ENCODE data around the gene ATRX.

DNA sequence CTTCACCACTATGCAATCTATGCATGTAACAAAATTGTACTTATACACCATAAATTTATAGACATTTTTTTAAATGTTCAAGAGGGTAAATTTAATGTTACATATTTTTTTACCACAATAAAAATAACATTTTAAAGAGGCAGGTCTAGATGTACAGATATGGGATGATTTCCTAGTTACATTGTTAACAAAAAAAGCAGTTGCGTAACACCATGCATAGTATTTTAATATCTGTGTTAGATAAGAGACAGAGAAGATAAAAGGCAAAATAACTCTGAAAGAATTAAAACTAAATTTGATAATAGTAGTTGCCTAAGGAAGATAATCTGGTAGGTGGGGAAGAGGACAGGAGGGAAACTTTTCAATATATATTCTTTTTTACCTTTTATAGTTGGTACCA, 9.1 kb upstream of the ATRX start:
- TF ChIP-seq, protein P1, sequence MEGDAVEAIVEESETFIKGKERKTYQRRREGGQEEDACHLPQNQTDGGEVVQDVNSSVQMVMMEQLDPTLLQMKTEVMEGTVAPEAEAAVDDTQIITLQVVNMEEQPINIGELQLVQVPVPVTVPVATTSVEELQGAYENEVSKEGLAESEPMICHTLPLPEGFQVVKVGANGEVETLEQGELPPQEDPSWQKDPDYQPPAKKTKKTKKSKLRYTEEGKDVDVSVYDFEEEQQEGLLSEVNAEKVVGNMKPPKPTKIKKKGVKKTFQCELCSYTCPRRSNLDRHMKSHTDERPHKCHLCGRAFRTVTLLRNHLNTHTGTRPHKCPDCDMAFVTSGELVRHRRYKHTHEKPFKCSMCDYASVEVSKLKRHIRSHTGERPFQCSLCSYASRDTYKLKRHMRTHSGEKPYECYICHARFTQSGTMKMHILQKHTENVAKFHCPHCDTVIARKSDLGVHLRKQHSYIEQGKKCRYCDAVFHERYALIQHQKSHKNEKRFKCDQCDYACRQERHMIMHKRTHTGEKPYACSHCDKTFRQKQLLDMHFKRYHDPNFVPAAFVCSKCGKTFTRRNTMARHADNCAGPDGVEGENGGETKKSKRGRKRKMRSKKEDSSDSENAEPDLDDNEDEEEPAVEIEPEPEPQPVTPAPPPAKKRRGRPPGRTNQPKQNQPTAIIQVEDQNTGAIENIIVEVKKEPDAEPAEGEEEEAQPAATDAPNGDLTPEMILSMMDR (IDR thresholded peaks at IDR 0.05) = no peak
- TF ChIP-seq EZH2 (IDR thresholded peaks at IDR 0.05; ENCODE audit: borderline replicate concordance, insufficient read depth, low read depth, low read length, poor library complexity, severe bottlenecking) = no peak

All from B cell (primary cell).